H1 (cell line): ENCODE results near the gene C9orf40. TPM values are rescaled to one million over a fixed set of nuclear protein-coding genes. Genes with fewer than 3 reads are reported as not detected.

Experiments
- CTCF ChIA-PET: fragments of 300-600 bp; sonication (Branson Sonifier 250); formaldehyde crosslinking; loops from one replicate; lab custom pipeline; 2021; ENCODE audit not compliant: partially characterized antibody; lab: Charles Lee
- POLR2A ChIA-PET: fragments of 300-600 bp; sonication (Branson Sonifier 250); formaldehyde crosslinking; loops from one replicate; lab custom pipeline; 2021; ENCODE audit warnings: inconsistent platforms; ENCODE audit not compliant: partially characterized antibody; lab: Charles Lee
- DNase-seq, 2 experiments: peaks; one replicate each; pipeline versions ENCODE4 v3.0.0 to v3.0.0-alpha.2; 2010 to 2022; ENCODE audit warnings: low spot score in 2 of 2, low read depth in 1 of 2, mixed read lengths in 1 of 2
- FAIRE-seq: peaks from 2 replicates; lab custom pipeline; 2011; peaks lifted over from hg19 to GRCh38; lab: Jason Lieb, UNC
- H2AFZ ChIP-seq: 2 replicates; pipeline ENCODE4 v1.8.1; 2012; ENCODE audit warnings: low read length, inconsistent platforms
- H2AK5ac ChIP-seq: 2 replicates; pipeline ENCODE4 v1.6.1; 2013; ENCODE audit warnings: low read depth, low read length
- H2BK120ac ChIP-seq: replicated peaks from 2 replicates; pipeline ENCODE3; 2013; ENCODE audit warnings: low read depth, low read length, inconsistent platforms
- H2BK12ac ChIP-seq: 2 replicates; pipeline ENCODE4 v1.6.1; 2013; ENCODE audit warnings: low read depth, low read length
- H2BK15ac ChIP-seq: 2 replicates; pipeline ENCODE4 v1.6.1; 2013; ENCODE audit warnings: low read length
- H2BK20ac ChIP-seq: 2 replicates; pipeline ENCODE4 v1.6.1; 2013; ENCODE audit warnings: low read length
- H2BK5ac ChIP-seq: 2 replicates; pipeline ENCODE4 v1.6.1; 2013; ENCODE audit warnings: low read depth, low read length
- H3K14ac ChIP-seq: 2 replicates; pipeline ENCODE4 v1.6.1; 2013; ENCODE audit warnings: inconsistent platforms; ENCODE audit not compliant: insufficient read length
- H3K18ac ChIP-seq: 2 replicates; pipeline ENCODE4 v1.6.1; 2013; ENCODE audit warnings: low read length; ENCODE audit errors: extremely low read depth
- H3K23ac ChIP-seq: 2 replicates; pipeline ENCODE4 v1.6.1; 2013; ENCODE audit warnings: inconsistent platforms; ENCODE audit not compliant: insufficient read length
- H3K23me2 ChIP-seq: 2 replicates; pipeline ENCODE4 v1.6.1; 2013; ENCODE audit warnings: low read depth, low read length
- H3K27ac ChIP-seq: 2 replicates; pipeline ENCODE4 v1.6.1; 2011; ENCODE audit warnings: low read depth, low read length, inconsistent platforms
- H3K27me3 ChIP-seq, 4 experiments: replicated peaks in 1 of 4; 1 replicate in 1 of 4; 2 replicates in 3 of 4; pipeline versions ENCODE4 v1.6.1 to v1.8.1; 2011 to 2013; ENCODE audit warnings: low read length in 3 of 4, mild to moderate bottlenecking in 3 of 4, inconsistent platforms in 2 of 4, mixed read lengths in 2 of 4, moderate library complexity in 1 of 4; ENCODE audit not compliant: control insufficient read depth in 3 of 4, insufficient read depth in 3 of 4; ENCODE audit errors: extremely low read depth in 1 of 4
- H3K36me3 ChIP-seq, 4 experiments: 2 replicates each; pipeline versions ENCODE4 v1.6.1 to v1.8.1; 2011 to 2013; ENCODE audit warnings: mild to moderate bottlenecking in 4 of 4, low read length in 3 of 4, moderate library complexity in 2 of 4, control low read depth in 1 of 4, inconsistent platforms in 1 of 4; ENCODE audit not compliant: insufficient read depth in 4 of 4, control insufficient read depth in 2 of 4
- H3K4ac ChIP-seq: replicated peaks from 2 replicates; pipeline ENCODE3; 2013; ENCODE audit warnings: low read length, low read depth, mixed read lengths, inconsistent platforms; ENCODE audit not compliant: insufficient read length
- H3K4me1 ChIP-seq, 4 experiments: replicated peaks in 1 of 4; 1 replicate in 1 of 4; 2 replicates in 3 of 4; pipeline versions ENCODE4 v1.6.1 to v1.8.1; 2011 to 2013; ENCODE audit warnings: low read length in 3 of 4, inconsistent platforms in 2 of 4, mixed read lengths in 1 of 4; ENCODE audit not compliant: insufficient read depth in 4 of 4, control insufficient read depth in 3 of 4
- H3K4me2 ChIP-seq, 2 experiments: 2 replicates each; pipeline versions ENCODE4 v1.6.1 to v1.8.1; 2011 to 2013; ENCODE audit warnings: low read depth in 2 of 2, low read length in 2 of 2, control low read depth in 1 of 2, inconsistent platforms in 1 of 2, mild to moderate bottlenecking in 1 of 2; ENCODE audit not compliant: insufficient read depth in 1 of 2
- H3K4me3 ChIP-seq, 4 experiments: fragments of 200-600, 300-600 bp in 1 of 4; sonication (generic), shearing (Covaris generic), sonication (Bioruptor Twin) in 1 of 4; 2 replicates each; pipeline versions ENCODE4 v1.5.1 to v1.8.1; 2011 to 2016; ENCODE audit warnings: low read length in 4 of 4, low read depth in 3 of 4, control low read depth in 2 of 4, inconsistent platforms in 2 of 4, mild to moderate bottlenecking in 2 of 4, mixed read lengths in 1 of 4, moderate library complexity in 1 of 4; ENCODE audit not compliant: insufficient read depth in 2 of 4; ENCODE audit errors: extremely low read depth in 1 of 4
- H3K56ac ChIP-seq: replicated peaks from 2 replicates; pipeline ENCODE3; 2013; ENCODE audit warnings: low read depth, mild to moderate bottlenecking, mixed read lengths, low read length, inconsistent platforms; ENCODE audit not compliant: insufficient read length
- H3K79me1 ChIP-seq: 2 replicates; pipeline ENCODE4 v1.6.1; 2013; ENCODE audit warnings: low read depth, low read length, control low read depth
- H3K79me2 ChIP-seq, 2 experiments: 2 replicates each; pipeline versions ENCODE4 v1.6.1 to v1.8.1; 2012 to 2013; ENCODE audit warnings: low read length in 2 of 2, mild to moderate bottlenecking in 2 of 2, inconsistent platforms in 1 of 2; ENCODE audit not compliant: insufficient read depth in 2 of 2, control insufficient read depth in 1 of 2
- H3K9ac ChIP-seq, 4 experiments: replicated peaks in 1 of 4; 1 replicate in 1 of 4; 2 replicates in 3 of 4; pipeline versions ENCODE4 v1.6.1 to v1.8.1; 2011 to 2013; ENCODE audit warnings: low read depth in 3 of 4, low read length in 3 of 4, control low read depth in 2 of 4, mild to moderate bottlenecking in 2 of 4, moderate library complexity in 2 of 4, inconsistent platforms in 1 of 4; ENCODE audit errors: extremely low read depth in 1 of 4
- H3K9me3 ChIP-seq, 2 experiments: 2 replicates each; pipeline versions ENCODE4 v1.6.1 to v1.8.1; 2012 to 2013; ENCODE audit warnings: mild to moderate bottlenecking in 2 of 2, moderate library complexity in 2 of 2, control low read depth in 1 of 2, inconsistent platforms in 1 of 2, low read depth in 1 of 2, low read length in 1 of 2, mixed read lengths in 1 of 2; ENCODE audit not compliant: insufficient read depth in 2 of 2
- H4K20me1 ChIP-seq, 2 experiments: replicated peaks in 1 of 2; 2 replicates each; pipeline versions ENCODE3 to v1.8.1; 2011 to 2013; ENCODE audit warnings: inconsistent platforms in 2 of 2, low read length in 2 of 2, mild to moderate bottlenecking in 1 of 2; ENCODE audit not compliant: insufficient read depth in 2 of 2, control insufficient read depth in 1 of 2
- H4K5ac ChIP-seq: 2 replicates; pipeline ENCODE4 v1.6.1; 2013; ENCODE audit warnings: low read length, low read depth, mixed read lengths, inconsistent platforms; ENCODE audit not compliant: insufficient read length
- H4K8ac ChIP-seq: 2 replicates; pipeline ENCODE4 v1.8.0; 2013; ENCODE audit warnings: mild to moderate bottlenecking, moderate library complexity, low read length, inconsistent platforms; ENCODE audit not compliant: insufficient read depth; ENCODE audit errors: extremely low read depth
- H4K91ac ChIP-seq: replicated peaks from 2 replicates; pipeline ENCODE3; 2013; ENCODE audit warnings: low read length, mixed read lengths, inconsistent platforms; ENCODE audit not compliant: insufficient read length
- BRCA1 ChIP-seq: IDR thresholded peaks from 2 replicates; pipeline ENCODE4 v1.6.1; 2012; ENCODE audit warnings: low read depth, low read length, improper control_type of control experiment
- CBX8 ChIP-seq: fragments of 300-800, 300-1000 bp; sonication (generic); IDR thresholded peaks from 2 replicates; pipeline ENCODE4 v1.7.1; 2016; ENCODE audit warnings: low read depth, low read length, borderline replicate concordance
- EP300 ChIP-seq, 2 experiments: IDR thresholded peaks; 1 replicate in 1 of 2; 2 replicates in 1 of 2; pipeline ENCODE4 v1.6.1; 2011 to 2012; ENCODE audit warnings: low read depth in 2 of 2, low read length in 2 of 2, mild to moderate bottlenecking in 2 of 2, borderline replicate concordance in 1 of 2, inconsistent platforms in 1 of 2, moderate library complexity in 1 of 2
- HDAC6 ChIP-seq: IDR thresholded peaks from one replicate; pipeline ENCODE4 v1.7.1; 2012; ENCODE audit warnings: low read depth, mild to moderate bottlenecking, inconsistent platforms, low read length, moderate library complexity
- SIN3A ChIP-seq, 2 experiments: IDR thresholded peaks in 1 of 2; conservative IDR thresholded peaks in 1 of 2; 2 replicates each; pipeline ENCODE4 v1.6.1; 2011 to 2012; ENCODE audit warnings: low read length in 2 of 2, improper control_type of control experiment in 1 of 2, low read depth in 1 of 2, mild to moderate bottlenecking in 1 of 2
- TAF1 ChIP-seq: IDR thresholded peaks from 2 replicates; pipeline ENCODE4 v1.6.1; 2011; ENCODE audit warnings: mild to moderate bottlenecking, low read depth, low read length
- TAF7 ChIP-seq: optimal IDR thresholded peaks from 2 replicates; pipeline ENCODE3; 2011; ENCODE audit warnings: low read depth, mild to moderate bottlenecking, inconsistent platforms, low read length, moderate library complexity, borderline replicate concordance
- TEAD4 ChIP-seq: IDR thresholded peaks from 2 replicates; pipeline ENCODE4 v1.6.1; 2012; ENCODE audit warnings: low read depth, low read length, inconsistent platforms, mixed read lengths
- polyA plus RNA-seq, 7 experiments: library from polyadenylated mRNA; depleted of rRNA in 3 of 7; stranded (reverse) in 5 of 7; unstranded in 2 of 7; fragments of >200 nt in 5 of 7; fragments of 200-250 nt in 2 of 7; gene quantifications; 1 replicate in 5 of 7; 2 replicates in 1 of 7; 4 replicates in 1 of 7; pipeline versions ENCODE4 v1.2.1 to v1.2.3, GENCODE V29; 2011 to 2013; ENCODE audit warnings: missing spikeins in 2 of 7, mixed read lengths in 2 of 7
- total RNA-seq: library from RNA; stranded (reverse); fragmentation: NEBNext Ultra II Directional; extraction: Animal tissue kit (Norgen Biotek cat#: 25700); gene quantifications from 2 replicates; pipeline ENCODE4 v1.2.1, GENCODE V29; 2021
- TF ChIP-seq, protein P1 (sequence below), 3 experiments: IDR thresholded peaks; 1 replicate in 2 of 3; 2 replicates in 1 of 3; pipeline versions ENCODE4 v1.5.1 to v1.6.1; 2011; ENCODE audit warnings: low read length in 3 of 3, mild to moderate bottlenecking in 3 of 3, inconsistent platforms in 2 of 3, low read depth in 1 of 3, moderate library complexity in 1 of 3; ENCODE audit not compliant: insufficient read depth in 1 of 3; ENCODE audit errors: control extremely low read depth in 1 of 3

C9orf40 gene
- total and polyA plus RNA-seq, 2 of the 8 experiments (the other 6 are each of a cell fraction or from before 2014, with no cell fraction given) = 3.6 to 11.2 TPM

DNA sequence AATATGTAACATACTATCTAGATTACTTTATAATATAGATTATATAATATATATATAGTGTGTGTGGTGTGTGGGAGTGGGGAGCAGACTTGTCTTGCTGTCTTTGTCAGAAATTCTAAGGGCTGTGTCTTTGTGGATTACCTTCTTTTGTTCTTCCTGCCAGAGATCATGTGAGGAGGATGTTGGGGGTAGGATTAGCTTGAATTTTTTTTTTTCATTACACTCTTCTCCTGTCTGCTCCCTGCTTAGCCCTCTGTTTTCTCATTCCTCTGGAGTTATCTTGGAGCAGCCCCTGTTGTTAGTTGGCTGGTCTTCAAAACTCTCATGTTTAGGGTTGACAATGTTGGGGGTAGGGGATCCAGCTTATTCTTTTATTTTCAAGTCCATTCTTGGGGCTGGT lies 21.0 kb upstream of the C9orf40 start:
- ChIA-PET POLR2A (interaction anchor here (1.0 to 1.5 kb wide), 2 partner anchors 13 to 23 kb away, joined by 3 read pairs; no protein-coding TSS in a partner anchor), CTCF (interaction anchor here (1.0 to 1.2 kb wide), 2 partner anchors 21 to 26 kb away, joined by 3 read pairs; no protein-coding TSS in a partner anchor)
- FAIRE-seq (no peak), DNase-seq (no peak)
- Histone ChIP-seq H2BK5ac (no peak overlapping the region; the same call in 1 of the 2 replicates), H3K23ac (no peak overlapping the region), H3K23me2 (no peaks in the 10 kb centered on the region), H3K9me3 (0 out of 4 replicates have a peak, but pooled peaks cover 2 to 5% of the 10 kb centered on the region in 2 experiments), H3K18ac (no peak overlapping the region), H3K36me3 (peaks cover 0 to 5% (median 2%) of the 10 kb centered on the region in 4 experiments; a peak in 4 of 8 replicates), H3K27me3 (no peaks in the 10 kb centered on the region), H2BK15ac (no peak overlapping the region), H3K4me3 (no peak overlapping the region), H4K91ac (no peak overlapping the region), H3K14ac (no peak overlapping the region), H2AFZ (no peak overlapping the region), H2AK5ac (no peak overlapping the region)
- TF ChIP-seq CBX8 (no peak), HDAC6 (no peak), EP300 (IDR thresholded peaks at IDR 0.05; ENCODE audit: borderline replicate concordance in 1 of 2, low read depth in 2 of 2, low read length in 2 of 2) (no peak), SIN3A (conservative IDR thresholded peaks at IDR 0.05 in 1 of 2, IDR thresholded peaks at IDR 0.05 in 1 of 2; ENCODE audit: low read depth in 1 of 2, low read length in 2 of 2) (no peak), TEAD4 (no peak), TAF1 (no peak), BRCA1 (no peak), TAF7 (no peak)
- TF ChIP-seq, protein P1, sequence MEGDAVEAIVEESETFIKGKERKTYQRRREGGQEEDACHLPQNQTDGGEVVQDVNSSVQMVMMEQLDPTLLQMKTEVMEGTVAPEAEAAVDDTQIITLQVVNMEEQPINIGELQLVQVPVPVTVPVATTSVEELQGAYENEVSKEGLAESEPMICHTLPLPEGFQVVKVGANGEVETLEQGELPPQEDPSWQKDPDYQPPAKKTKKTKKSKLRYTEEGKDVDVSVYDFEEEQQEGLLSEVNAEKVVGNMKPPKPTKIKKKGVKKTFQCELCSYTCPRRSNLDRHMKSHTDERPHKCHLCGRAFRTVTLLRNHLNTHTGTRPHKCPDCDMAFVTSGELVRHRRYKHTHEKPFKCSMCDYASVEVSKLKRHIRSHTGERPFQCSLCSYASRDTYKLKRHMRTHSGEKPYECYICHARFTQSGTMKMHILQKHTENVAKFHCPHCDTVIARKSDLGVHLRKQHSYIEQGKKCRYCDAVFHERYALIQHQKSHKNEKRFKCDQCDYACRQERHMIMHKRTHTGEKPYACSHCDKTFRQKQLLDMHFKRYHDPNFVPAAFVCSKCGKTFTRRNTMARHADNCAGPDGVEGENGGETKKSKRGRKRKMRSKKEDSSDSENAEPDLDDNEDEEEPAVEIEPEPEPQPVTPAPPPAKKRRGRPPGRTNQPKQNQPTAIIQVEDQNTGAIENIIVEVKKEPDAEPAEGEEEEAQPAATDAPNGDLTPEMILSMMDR (IDR thresholded peaks at IDR 0.05; ENCODE audit: control extremely low read depth in 1 of 3, insufficient read depth in 1 of 3, low read depth in 1 of 3, low read length in 3 of 3) = no peak
- TF ChIP-seq, all 59 proteins: peak for 0
- Histone ChIP-seq H2BK120ac (no peak overlapping the region), H3K4me2 (no peak overlapping the region), H3K4ac (no peak overlapping the region), H4K8ac (no peak overlapping the region), H4K5ac (no peak overlapping the region), H2BK12ac (no peak overlapping the region), H3K79me2 (no peaks in the 10 kb centered on the region), H4K20me1 (no peaks in the 10 kb centered on the region), H3K79me1 (no peaks in the 10 kb centered on the region), H3K56ac (no peak overlapping the region), H3K27ac (no peak overlapping the region), H3K4me1 (peaks cover 0 to 6% (median 0%) of the 10 kb centered on the region in 4 experiments; a peak in 2 of 7 replicates), H3K9ac (no peak overlapping the region), H2BK20ac (no peak overlapping the region)
